VCaP (cell line): ENCODE data around the gene ELP2.

ENCODE experiments used
- H3K27ac ChIP-seq: fragments of 450-650 bp; 2 replicates; pipeline ENCODE4 v1.5.1; 2017
- TF ChIP-seq, protein P1 (sequence below): fragments of 450-650 bp; conservative IDR thresholded peaks from 2 replicates; pipeline ENCODE4 v1.5.1; 2017; ENCODE audit warnings: mild to moderate bottlenecking, moderate library complexity

The ELP2 gene

DNA sequence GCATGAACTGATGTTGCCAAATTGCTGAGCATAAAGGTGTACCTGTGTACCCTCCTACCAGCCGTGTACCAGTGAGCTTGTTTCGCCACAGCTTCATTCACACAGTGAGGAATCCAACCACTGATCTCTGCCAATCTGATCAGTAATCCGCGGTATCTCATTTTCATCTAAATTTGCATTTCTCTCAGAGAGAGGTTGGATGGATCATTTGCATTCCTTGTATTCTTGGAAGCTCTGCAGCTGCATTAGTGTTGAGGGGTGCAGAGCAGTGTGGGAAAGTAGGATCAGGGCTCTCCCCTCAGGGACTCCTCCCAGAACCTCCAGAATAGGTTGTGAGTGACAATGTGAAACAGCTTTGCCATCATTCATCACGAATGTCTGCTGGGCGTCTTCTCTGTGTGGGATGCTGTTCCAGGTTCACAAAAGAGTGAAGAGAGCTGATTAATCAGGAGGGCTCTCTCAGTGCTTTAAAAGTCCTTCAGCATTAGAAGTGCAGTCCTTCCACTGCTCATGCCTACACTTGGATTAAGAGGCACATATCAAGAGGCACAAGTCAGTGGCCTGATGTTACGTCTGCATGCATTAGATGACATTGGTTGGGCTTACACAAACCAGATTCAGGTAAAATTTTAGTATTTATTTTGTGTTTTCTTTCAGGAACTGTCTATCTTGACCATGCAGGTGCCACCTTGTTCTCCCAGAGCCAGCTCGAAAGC, 65.1 kb downstream of the ELP2 start:
- TF ChIP-seq, protein P1, sequence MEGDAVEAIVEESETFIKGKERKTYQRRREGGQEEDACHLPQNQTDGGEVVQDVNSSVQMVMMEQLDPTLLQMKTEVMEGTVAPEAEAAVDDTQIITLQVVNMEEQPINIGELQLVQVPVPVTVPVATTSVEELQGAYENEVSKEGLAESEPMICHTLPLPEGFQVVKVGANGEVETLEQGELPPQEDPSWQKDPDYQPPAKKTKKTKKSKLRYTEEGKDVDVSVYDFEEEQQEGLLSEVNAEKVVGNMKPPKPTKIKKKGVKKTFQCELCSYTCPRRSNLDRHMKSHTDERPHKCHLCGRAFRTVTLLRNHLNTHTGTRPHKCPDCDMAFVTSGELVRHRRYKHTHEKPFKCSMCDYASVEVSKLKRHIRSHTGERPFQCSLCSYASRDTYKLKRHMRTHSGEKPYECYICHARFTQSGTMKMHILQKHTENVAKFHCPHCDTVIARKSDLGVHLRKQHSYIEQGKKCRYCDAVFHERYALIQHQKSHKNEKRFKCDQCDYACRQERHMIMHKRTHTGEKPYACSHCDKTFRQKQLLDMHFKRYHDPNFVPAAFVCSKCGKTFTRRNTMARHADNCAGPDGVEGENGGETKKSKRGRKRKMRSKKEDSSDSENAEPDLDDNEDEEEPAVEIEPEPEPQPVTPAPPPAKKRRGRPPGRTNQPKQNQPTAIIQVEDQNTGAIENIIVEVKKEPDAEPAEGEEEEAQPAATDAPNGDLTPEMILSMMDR, result no peak
- H3K27ac ChIP-seq, result no peak overlapping the region

GRCh38 chr18:36195427-36196122, 65.9 kb downstream of the ELP2 start:
- no peak overlapping the region for H3K27ac ChIP-seq
- TF ChIP-seq, protein P1, result no peak

DNA sequence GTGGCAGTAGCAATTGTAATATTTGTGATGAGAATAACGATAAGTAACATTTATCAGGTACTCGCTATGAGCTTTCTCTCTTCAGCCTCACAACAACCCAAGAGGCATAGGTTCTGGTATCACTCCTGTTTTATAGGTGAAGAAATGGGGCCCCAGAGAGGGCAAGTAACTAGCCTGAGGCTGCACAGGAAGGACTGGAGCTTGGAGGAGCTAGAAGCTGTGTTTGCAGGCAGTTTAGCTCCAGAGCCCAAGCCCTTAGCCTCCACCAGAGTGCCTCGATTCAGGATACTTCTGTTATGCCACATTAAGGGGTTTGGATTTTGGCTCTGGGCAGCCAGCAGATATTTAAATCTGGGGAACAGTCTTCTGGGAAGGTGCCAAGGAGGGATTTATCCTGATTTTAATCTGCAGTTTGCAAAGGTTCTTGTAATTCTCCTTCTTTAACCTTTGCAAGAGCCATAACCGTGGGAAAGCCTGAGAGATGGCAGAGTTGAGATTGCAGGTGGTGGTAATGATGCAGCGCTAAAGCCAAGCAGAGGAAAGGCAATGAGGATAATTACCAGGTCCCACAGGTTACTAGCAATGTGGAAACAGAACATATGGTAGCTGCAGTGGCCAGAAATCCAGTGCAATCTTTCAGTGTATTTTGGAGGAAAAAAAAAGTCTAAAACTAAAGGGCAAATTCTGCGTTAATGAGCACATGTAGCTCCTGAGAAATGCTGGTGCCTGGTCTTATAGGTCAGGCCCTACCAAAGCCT, 66.7 kb downstream of the ELP2 start:
- TF ChIP-seq, protein P1, result no peak
- no peak overlapping the region for H3K27ac ChIP-seq

GRCh38 chr18:36197511-36198166, 67.9 kb downstream of the ELP2 start:
- no peak overlapping the region for H3K27ac ChIP-seq
- TF ChIP-seq, protein P1, result no peak

GRCh38 chr18:36199691-36200295, 70.1 kb downstream of the ELP2 start:
- no peak overlapping the region for H3K27ac ChIP-seq
- TF ChIP-seq, protein P1, result no peak

DNA sequence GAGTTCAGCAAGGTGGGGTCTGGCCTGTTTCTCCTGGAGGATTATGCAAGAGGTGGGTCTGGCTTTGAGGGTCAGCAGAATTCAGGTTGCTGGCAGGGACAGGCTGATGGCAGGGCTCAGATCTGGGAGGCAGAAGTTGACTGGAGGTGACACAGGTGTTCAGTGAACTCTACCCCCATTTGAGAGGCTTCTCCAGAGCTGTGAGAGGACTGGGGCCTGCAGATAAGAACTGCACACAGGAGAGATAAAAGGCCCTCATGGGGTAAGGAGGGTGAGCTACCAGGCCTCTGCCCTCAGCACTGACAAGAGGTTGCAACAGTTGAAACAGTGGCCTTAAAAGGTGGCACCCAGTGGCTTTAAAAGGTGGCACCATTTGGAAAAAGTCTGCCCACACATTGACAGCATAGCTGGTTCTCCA, 70.7 kb downstream of the ELP2 start:
- TF ChIP-seq, protein P1, result no peak
- H3K27ac ChIP-seq, result no peak overlapping the region
